HK-2 (cell line): ENCODE results near the gene ALDH3B1.

Experiments used
- DNase-seq: peaks from one replicate; pipeline ENCODE4 v3.0.0-alpha.2; 2018; ENCODE audit not compliant: unreplicated experiment

Gene ALDH3B1

GRCh38 chr11:68013611-68014156 is 3.6 kb downstream of the ALDH3B1 start:
- no peak for DNase-seq

- DNase-seq = peak; percentile 72
Observed at GRCh38 chr11:68014157-68014946, 4.2 kb downstream of the ALDH3B1 start.

- no peak for DNase-seq
Observed at GRCh38 chr11:68014947-68015447, 4.9 kb downstream of the ALDH3B1 start.

- DNase-seq = no peak
Observed at GRCh38 chr11:68015467-68015866, 5.3 kb downstream of the ALDH3B1 start.

- no peak for DNase-seq
Observed at GRCh38 chr11:68016161-68016903, 6.2 kb downstream of the ALDH3B1 start.

- DNase-seq = no peak
Observed at GRCh38 chr11:68016904-68017817, 7.0 kb downstream of the ALDH3B1 start.

GRCh38 chr11:68017980-68018729 is 8.0 kb downstream of the ALDH3B1 start:
- no peak for DNase-seq

GRCh38 chr11:68018730-68019190 is 8.6 kb downstream of the ALDH3B1 start:
- DNase-seq = no peak

GRCh38 chr11:68019486-68019885 is 9.4 kb downstream of the ALDH3B1 start:
- DNase-seq = no peak

- no peak for DNase-seq
Observed at GRCh38 chr11:68020575-68020974, 10.4 kb downstream of the ALDH3B1 start.

- DNase-seq = no peak
Observed at GRCh38 chr11:68021167-68021787, 11.2 kb downstream of the ALDH3B1 start.

- DNase-seq = no peak
Observed at GRCh38 chr11:68022531-68022930, 12.4 kb downstream of the ALDH3B1 start.

GRCh38 chr11:68024508-68024907 is 14.4 kb downstream of the ALDH3B1 start:
- no peak for DNase-seq

GRCh38 chr11:68025047-68025446 is 14.9 kb downstream of the ALDH3B1 start:
- no peak for DNase-seq

- DNase-seq = no peak
Observed at GRCh38 chr11:68026391-68027105, 16.4 kb downstream of the ALDH3B1 start.

GRCh38 chr11:68027667-68028066 is 17.5 kb downstream of the ALDH3B1 start:
- no peak for DNase-seq

- no peak for DNase-seq
Observed at GRCh38 chr11:68028802-68029545, 18.8 kb downstream of the ALDH3B1 start.

GRCh38 chr11:68030318-68031143 is 20.4 kb downstream of the ALDH3B1 start, which contains the start of gene NDUFS8:
TSS of gene NDUFS8 (plus strand) at chr11:68030681. CDS start at chr11:68032152, 1,471 bp downstream.
- peak; percentile 87 for DNase-seq
